ENCODE measurements around the gene MRPS27. TPM values are rescaled to one million over a fixed set of nuclear protein-coding genes. Genes with fewer than 3 reads are reported as not detected.

Gene MRPS27
- total RNA-seq, 1 donor from 2014 or later, result 54.7 TPM

DNA sequence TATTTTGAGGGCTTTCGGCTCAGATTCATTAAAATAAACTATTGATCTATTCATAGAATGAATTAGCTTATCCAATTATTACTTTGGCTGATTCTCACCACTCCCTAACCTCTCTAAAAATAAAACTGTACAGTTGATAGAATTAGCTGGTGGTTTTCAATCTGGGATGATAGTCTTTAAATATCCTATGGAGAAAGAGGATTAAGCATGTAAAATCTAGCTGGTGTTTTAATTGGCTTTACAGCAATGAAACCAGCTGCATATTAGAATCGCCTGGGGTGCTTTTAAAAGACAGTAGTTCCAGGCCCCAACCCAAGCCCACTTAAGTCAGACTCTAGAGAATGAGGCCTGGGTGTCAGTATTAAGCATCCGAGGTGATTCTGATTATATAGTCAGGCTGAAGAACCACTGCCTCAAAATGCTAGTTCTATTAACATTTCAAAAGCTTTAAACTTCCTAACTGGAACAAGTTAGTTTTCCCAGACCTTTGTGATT is 117.7 kb downstream of the MRPS27 start:
- H3K27me3 Mint-ChIP-seq, result no peaks in the 10 kb centered on the region
- H3K36me3 Mint-ChIP-seq (ENCODE audit: insufficient read depth), result peaks cover 41% of the 10 kb centered on the region
- no peak for DNase-seq (ENCODE audit: low spot score, unreplicated experiment)
- no peaks in the 10 kb centered on the region for H3K9me3 Mint-ChIP-seq (ENCODE audit: low read depth)
- TF ChIP-seq CTCF (IDR thresholded peaks at IDR 0.05; ENCODE audit: unreplicated experiment), result no peak
- peaks cover 3% of the 10 kb centered on the region for H3K4me1 Mint-ChIP-seq (ENCODE audit: low read depth)
- H3K4me3 Mint-ChIP-seq (ENCODE audit: low read depth), result no peak overlapping the region
- no peak overlapping the region for H3K27ac Mint-ChIP-seq

DNA sequence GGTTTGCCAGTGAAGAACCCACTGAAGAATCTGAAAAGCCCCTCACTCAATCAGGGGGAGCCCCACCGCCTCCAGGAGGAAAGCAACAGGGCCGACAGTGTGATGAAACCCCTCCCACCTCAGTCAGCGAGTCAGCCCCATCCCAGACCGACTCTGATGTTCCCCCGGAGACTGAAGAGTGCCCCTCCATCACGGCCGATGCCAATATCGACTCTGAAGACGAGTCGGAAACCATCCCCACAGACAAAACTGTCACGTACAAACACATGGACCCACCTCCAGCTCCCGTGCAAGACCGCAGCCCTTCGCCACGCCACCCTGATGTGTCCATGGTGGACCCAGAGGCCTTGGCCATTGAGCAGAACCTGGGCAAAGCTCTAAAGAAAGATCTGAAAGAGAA is 120.4 kb downstream of the MRPS27 start:
- Mint-ChIP-seq H3K36me3 (ENCODE audit: insufficient read depth) (peaks cover 51% of the 10 kb centered on the region), H3K9me3 (ENCODE audit: low read depth) (peaks cover 6% of the 10 kb centered on the region), H3K27ac (no peak overlapping the region), H3K4me3 (ENCODE audit: low read depth) (no peak overlapping the region), H3K4me1 (ENCODE audit: low read depth) (peaks cover 3% of the 10 kb centered on the region), H3K27me3 (no peaks in the 10 kb centered on the region)
- no peak for DNase-seq (ENCODE audit: low spot score, unreplicated experiment)
- no peak for TF ChIP-seq CTCF (IDR thresholded peaks at IDR 0.05; ENCODE audit: unreplicated experiment)

DNA sequence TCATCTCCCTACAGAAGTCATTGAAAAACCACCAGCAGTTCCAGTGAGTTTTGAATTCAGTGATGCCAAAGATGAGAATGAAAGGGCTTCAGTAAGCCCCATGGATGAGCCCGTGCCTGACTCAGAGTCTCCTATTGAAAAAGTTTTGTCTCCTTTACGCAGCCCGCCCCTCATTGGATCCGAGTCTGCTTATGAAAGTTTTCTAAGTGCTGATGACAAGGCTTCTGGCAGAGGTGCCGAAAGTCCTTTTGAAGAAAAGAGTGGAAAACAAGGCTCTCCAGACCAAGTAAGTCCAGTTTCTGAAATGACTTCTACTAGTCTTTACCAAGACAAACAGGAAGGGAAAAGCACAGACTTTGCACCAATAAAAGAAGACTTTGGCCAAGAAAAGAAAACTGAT is 122.6 kb downstream of the MRPS27 start:
- DNase-seq (ENCODE audit: low spot score, unreplicated experiment), result no peak
- TF ChIP-seq CTCF (IDR thresholded peaks at IDR 0.05; ENCODE audit: unreplicated experiment), result no peak
- Mint-ChIP-seq H3K36me3 (ENCODE audit: insufficient read depth) (peaks cover 57% of the 10 kb centered on the region), H3K4me1 (ENCODE audit: low read depth) (no peaks in the 10 kb centered on the region), H3K27me3 (no peaks in the 10 kb centered on the region), H3K4me3 (ENCODE audit: low read depth) (no peak overlapping the region), H3K9me3 (ENCODE audit: low read depth) (peaks cover 6% of the 10 kb centered on the region), H3K27ac (no peak overlapping the region)

GRCh38 chr5:72195581-72195980 is 124.5 kb downstream of the MRPS27 start:
- peaks cover 55% of the 10 kb centered on the region for H3K36me3 Mint-ChIP-seq (ENCODE audit: insufficient read depth)
- H3K27me3 Mint-ChIP-seq, result no peaks in the 10 kb centered on the region
- no peak for TF ChIP-seq CTCF (IDR thresholded peaks at IDR 0.05; ENCODE audit: unreplicated experiment)
- H3K4me3 Mint-ChIP-seq (ENCODE audit: low read depth), result no peak overlapping the region
- no peaks in the 10 kb centered on the region for H3K4me1 Mint-ChIP-seq (ENCODE audit: low read depth)
- peaks cover 6% of the 10 kb centered on the region for H3K9me3 Mint-ChIP-seq (ENCODE audit: low read depth)
- no peak for DNase-seq (ENCODE audit: low spot score, unreplicated experiment)
- H3K27ac Mint-ChIP-seq, result no peak overlapping the region

GRCh38 chr5:72194846-72195245 is 125.2 kb downstream of the MRPS27 start:
- Mint-ChIP-seq H3K27me3 (no peaks in the 10 kb centered on the region), H3K36me3 (ENCODE audit: insufficient read depth) (peaks cover 53% of the 10 kb centered on the region), H3K9me3 (ENCODE audit: low read depth) (peaks cover 6% of the 10 kb centered on the region), H3K4me1 (ENCODE audit: low read depth) (no peaks in the 10 kb centered on the region), H3K27ac (no peak overlapping the region), H3K4me3 (ENCODE audit: low read depth) (no peak overlapping the region)
- TF ChIP-seq CTCF (IDR thresholded peaks at IDR 0.05; ENCODE audit: unreplicated experiment), result no peak
- DNase-seq (ENCODE audit: low spot score, unreplicated experiment), result no peak

All from progenitor cell of endocrine pancreas (in vitro differentiated cells).